Stomach (tissue), 4 donors: ENCODE results near the gene SYNPO2.

Source experiments
- EP300 ChIP-seq: sonication (generic); formaldehyde crosslinking; IDR thresholded peaks from one replicate; pipeline ENCODE4 v1.6.1; 2017; ENCODE audit warnings: antibody characterized with exemption
- POLR2A ChIP-seq, 4 donors: fragments of 450-650 bp; IDR thresholded peaks; one replicate each; pipeline ENCODE4 v1.6.1; 2016; ENCODE audit warnings: antibody characterized with exemption in 4 of 4, control low read depth in 2 of 4, mild to moderate bottlenecking in 1 of 4, moderate library complexity in 1 of 4
- TF ChIP-seq, protein P1 (sequence below), 7 experiments: fragments of 450-650 bp in 4 of 7; fragments of 200-600 bp in 3 of 7; sonication (generic) in 3 of 7; IDR thresholded peaks; one replicate each; pipeline ENCODE4 v1.5.1; 2016 to 2019; ENCODE audit warnings: antibody characterized with exemption in 7 of 7, control low read depth in 2 of 7, mild to moderate bottlenecking in 1 of 7

GRCh38 chr4:118931786-118932185, 43.1 kb downstream of the SYNPO2 start:
- TF ChIP-seq POLR2A (IDR thresholded peaks at IDR 0.05) (no peak), EP300 (no peak)
- TF ChIP-seq, protein P1, sequence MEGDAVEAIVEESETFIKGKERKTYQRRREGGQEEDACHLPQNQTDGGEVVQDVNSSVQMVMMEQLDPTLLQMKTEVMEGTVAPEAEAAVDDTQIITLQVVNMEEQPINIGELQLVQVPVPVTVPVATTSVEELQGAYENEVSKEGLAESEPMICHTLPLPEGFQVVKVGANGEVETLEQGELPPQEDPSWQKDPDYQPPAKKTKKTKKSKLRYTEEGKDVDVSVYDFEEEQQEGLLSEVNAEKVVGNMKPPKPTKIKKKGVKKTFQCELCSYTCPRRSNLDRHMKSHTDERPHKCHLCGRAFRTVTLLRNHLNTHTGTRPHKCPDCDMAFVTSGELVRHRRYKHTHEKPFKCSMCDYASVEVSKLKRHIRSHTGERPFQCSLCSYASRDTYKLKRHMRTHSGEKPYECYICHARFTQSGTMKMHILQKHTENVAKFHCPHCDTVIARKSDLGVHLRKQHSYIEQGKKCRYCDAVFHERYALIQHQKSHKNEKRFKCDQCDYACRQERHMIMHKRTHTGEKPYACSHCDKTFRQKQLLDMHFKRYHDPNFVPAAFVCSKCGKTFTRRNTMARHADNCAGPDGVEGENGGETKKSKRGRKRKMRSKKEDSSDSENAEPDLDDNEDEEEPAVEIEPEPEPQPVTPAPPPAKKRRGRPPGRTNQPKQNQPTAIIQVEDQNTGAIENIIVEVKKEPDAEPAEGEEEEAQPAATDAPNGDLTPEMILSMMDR (IDR thresholded peaks at IDR 0.05) = no peak
